ENCODE results near the gene ZNHIT1.

Gene ZNHIT1

DNA sequence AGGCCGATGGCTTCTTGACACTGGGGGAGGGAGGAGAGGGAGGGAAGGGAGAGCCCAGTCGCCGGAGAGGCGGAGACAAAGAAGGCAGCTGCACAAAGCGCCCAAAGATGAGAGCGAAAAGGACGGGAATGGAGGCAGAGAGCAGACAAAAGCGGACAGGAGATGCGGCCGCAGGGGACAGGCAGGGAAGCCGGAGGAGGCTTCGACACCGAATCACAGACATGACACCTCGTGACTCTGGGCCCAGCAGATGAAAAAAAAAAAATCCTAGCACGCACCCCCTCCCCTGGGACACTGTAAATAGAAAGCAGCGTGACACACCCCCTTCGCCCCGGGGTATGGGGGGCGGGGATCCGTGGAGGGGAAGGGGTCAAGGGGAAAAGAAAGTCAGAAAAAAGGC is 38.8 kb upstream of the ZNHIT1 start:
- TF ChIP-seq, protein P1, sequence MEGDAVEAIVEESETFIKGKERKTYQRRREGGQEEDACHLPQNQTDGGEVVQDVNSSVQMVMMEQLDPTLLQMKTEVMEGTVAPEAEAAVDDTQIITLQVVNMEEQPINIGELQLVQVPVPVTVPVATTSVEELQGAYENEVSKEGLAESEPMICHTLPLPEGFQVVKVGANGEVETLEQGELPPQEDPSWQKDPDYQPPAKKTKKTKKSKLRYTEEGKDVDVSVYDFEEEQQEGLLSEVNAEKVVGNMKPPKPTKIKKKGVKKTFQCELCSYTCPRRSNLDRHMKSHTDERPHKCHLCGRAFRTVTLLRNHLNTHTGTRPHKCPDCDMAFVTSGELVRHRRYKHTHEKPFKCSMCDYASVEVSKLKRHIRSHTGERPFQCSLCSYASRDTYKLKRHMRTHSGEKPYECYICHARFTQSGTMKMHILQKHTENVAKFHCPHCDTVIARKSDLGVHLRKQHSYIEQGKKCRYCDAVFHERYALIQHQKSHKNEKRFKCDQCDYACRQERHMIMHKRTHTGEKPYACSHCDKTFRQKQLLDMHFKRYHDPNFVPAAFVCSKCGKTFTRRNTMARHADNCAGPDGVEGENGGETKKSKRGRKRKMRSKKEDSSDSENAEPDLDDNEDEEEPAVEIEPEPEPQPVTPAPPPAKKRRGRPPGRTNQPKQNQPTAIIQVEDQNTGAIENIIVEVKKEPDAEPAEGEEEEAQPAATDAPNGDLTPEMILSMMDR (IDR thresholded peaks at IDR 0.05; ENCODE audit: low read depth, low read length), result no peak
- DNase-seq (ENCODE audit: extremely low read depth, low read depth), result no peak

DNA sequence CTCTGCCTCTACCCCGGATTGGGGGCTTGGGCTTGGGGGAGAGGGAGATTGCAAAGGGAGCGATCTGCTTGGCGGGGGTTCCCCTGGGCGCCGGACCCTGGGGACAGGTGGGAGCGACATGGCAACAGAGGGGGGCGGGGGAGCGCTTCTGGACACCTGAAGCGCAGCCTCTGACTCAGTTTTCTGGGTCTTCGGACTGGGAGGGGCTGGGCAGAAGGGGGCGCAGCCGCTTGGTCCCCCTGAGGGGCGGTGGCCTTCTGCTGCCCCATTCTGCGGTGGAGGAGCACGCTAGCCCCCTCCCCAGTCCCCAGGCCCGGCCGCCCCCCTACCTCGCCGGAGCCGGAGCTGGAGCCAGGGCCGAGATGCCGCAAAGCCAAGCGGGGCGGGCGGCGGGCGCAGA is 38.3 kb upstream of the ZNHIT1 start:
- no peak for DNase-seq (ENCODE audit: extremely low read depth, low read depth)

DNA sequence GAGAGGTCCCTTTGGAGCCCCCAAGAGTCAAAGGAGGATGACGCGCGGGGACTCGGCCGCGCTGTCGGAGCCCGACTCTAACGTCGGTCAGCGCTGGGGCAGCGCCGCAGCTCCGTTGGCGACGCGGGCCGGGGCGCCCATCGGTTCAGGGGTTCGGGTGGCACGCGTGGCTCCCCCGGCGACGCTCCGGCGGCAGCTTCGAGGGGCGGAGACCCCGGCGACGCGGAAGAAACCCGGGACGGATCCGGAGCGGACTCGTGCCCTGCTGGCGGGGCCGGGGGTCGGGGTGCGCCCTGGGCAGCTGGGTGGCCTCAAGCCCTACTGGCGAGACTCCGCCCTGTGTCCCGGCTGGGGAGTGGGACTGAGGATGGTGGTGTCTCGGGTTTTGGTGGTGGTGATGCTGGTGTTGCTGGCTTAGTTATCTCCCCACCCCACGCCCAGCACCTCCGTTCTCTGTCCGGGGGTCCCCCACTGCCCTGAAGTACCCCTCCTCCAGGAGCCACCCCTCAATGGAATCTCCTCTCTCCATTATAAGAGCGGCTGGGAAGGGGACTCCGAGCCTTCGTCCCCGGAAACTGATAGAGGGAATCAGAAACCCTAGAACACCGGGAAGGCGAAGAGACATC is 37.7 kb upstream of the ZNHIT1 start, which contains the start of gene NAT16:
Gene NAT16 (minus strand): TSS at position 164 of the 626 bp plus-strand sequence. CDS start 5,486 bp downstream, outside the sequence.
- DNase-seq (ENCODE audit: extremely low read depth, low read depth), result no peak
- TF ChIP-seq, protein P1 (IDR thresholded peaks at IDR 0.05; ENCODE audit: low read depth, low read length), result no peak

More for the DNA sequence above, 38.3 kb upstream of the ZNHIT1 start:
- TF ChIP-seq, protein P1 (IDR thresholded peaks at IDR 0.05; ENCODE audit: low read depth, low read length), result no peak

DNA sequence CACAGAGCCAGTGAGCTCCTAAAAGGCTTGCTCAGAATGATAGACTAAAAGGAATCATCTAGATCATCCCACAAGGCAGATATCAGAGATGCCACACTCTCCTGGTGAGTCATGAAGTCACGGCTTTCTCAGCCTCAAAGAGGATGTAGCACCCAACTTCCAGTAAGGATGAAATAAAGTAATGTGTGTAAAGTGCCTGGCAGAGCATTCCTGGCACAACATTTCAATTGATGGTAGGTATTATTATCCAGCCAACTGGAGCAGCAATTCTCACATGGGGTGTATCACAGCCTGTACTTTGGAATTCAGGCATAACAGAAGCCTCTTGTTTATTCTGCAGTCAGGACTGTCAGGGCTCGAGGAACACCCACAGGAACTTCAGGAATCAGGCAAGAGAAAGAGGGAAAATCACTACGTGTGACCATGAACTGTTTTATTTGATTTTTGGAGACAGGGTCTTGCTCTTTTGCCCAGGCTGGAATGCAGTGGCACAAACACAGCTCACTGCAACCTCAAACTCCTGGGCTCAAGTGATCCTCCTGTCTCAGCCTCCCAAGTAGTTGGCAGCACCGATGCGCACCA is 32.6 kb upstream of the ZNHIT1 start:
- DNase-seq (ENCODE audit: extremely low read depth, low read depth), result no peak
- TF ChIP-seq, protein P1 (IDR thresholded peaks at IDR 0.05; ENCODE audit: low read depth, low read length), result no peak

DNA sequence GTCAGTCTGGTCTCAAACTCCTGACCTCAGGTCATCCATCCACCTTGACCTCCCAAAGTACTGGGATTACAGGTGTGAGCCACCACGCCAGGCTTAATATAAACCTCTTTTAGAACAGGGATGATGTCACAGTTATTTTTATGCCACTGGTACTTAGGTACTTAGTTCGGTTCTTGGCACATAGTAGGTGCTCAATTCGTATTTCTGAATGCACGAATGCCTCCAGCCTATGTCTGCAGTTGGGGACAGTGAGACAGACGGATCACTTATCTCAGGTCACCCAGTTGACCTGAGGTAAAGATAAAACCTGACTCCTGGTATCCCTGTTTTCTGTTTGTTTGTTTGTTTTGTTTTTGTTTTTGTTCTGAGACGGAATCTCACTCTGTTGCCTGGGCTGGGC is 31.8 kb upstream of the ZNHIT1 start:
- DNase-seq (ENCODE audit: extremely low read depth, low read depth), result no peak
- TF ChIP-seq, protein P1 (IDR thresholded peaks at IDR 0.05; ENCODE audit: low read depth, low read length), result no peak

DNA sequence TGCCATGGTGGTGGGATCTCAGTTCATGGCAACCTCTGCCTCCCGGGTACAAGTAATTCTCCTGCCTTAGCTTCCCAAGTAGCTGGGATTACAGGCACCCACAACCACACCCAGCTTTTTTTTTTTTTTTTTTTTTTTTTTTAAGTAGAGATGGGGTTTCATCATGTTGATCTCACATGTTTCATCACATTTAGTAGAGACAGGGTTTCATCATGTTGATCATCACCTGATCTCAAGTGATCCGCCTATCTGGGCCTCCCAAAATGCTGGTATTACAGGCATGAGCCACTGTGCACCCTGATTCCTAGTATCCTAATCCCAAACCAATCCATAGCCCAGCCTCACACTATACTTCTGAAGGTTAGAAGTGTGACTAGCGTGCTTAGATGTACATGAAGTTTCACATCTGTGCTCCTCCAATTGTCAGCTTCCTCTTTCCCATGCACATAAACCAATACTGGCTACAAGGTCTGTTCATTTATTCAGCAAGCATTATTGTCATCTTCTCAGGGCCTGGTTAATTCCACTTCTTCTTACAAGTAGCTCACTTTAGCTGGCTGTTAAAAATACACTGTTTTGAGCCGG is 31.0 kb upstream of the ZNHIT1 start:
- DNase-seq (ENCODE audit: extremely low read depth, low read depth), result no peak
- TF ChIP-seq, protein P1 (IDR thresholded peaks at IDR 0.05; ENCODE audit: low read depth, low read length), result no peak

DNA sequence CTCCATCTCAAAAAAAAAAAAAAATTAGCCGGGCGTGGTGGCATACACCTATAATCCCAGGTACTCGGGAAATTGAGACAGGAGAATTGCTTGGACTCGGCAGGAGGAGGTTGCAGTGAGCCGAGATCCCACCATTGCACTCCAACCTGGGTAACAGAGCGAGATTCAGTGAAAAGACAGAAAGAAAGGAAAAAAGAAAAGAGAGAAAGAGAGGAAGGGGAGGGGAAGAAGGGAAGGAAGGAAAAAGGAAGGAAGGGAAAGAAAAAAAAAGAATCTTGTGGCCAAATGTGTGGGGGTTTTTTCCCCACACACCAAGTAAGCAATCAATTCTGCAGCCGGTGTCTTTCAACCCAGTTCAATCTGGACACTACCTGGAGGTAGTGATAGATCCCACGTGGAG is 28.9 kb upstream of the ZNHIT1 start:
- TF ChIP-seq, protein P1 (IDR thresholded peaks at IDR 0.05; ENCODE audit: low read depth, low read length), result no peak
- DNase-seq (ENCODE audit: extremely low read depth, low read depth), result no peak
